Suprapubic skin (tissue), 3 donors: Measurements from ENCODE around the gene KBTBD3.

ENCODE experiments used
- CTCF ChIP-seq, 2 donors: fragments of 200-600 bp in 1 of 2; fragments of 450-650 bp in 1 of 2; sonication (generic) in 1 of 2; IDR thresholded peaks; one replicate each; pipeline ENCODE4 v1.5.1; 2016 to 2019; ENCODE audit warnings: antibody characterized with exemption in 2 of 2, mild to moderate bottlenecking in 1 of 2, moderate library complexity in 1 of 2
- EP300 ChIP-seq: sonication (generic); formaldehyde crosslinking; IDR thresholded peaks from one replicate; pipeline ENCODE4 v1.6.1; 2017; ENCODE audit warnings: antibody characterized with exemption
- POLR2A ChIP-seq, 2 donors: fragments of 450-650 bp; IDR thresholded peaks; one replicate each; pipeline ENCODE4 v1.6.1; 2017; ENCODE audit warnings: antibody characterized with exemption in 2 of 2, mild to moderate bottlenecking in 2 of 2, moderate library complexity in 2 of 2

DNA sequence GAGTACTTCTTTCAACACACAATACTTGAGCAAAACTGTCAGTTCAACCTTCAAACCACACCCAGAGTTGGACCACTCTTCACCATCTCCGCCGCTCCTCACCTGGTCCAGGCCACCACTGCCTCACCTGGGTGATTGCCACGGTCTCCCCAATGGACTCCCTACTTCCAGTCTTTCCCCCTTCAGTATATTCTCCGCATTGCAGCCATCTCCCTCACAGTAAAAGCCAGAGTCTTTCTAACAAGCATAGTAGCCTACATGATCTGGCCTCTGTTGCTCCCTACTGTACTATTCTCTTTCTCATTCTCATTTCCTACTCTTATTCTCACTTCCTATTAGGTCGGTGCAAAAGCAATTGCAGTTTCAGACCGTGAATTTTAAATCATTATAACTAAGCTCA, 28.8 kb upstream of the KBTBD3 start:
- TF ChIP-seq EP300 (no peak), POLR2A (IDR thresholded peaks at IDR 0.05) (no peak), CTCF (IDR thresholded peaks at IDR 0.05) (no peak)
